ENCODE results near the gene ZKSCAN8.
"Not testable (repeated sequence)": the region's sequence is repeated elsewhere in the genome, so short reads cannot be mapped to it uniquely, and the experiment has no call there.

The ZKSCAN8 gene

GRCh38 chr6:28141500-28142329, at the start of gene ZKSCAN8:
TSS of gene ZKSCAN8 (plus strand) at chr6:28141883. CDS start at chr6:28148408, 6,525 bp downstream.
- no peaks in the 10 kb centered on the region for H3K9me3 ChIP-seq
- DNase-seq (ENCODE audit: low spot score in 2 of 2), result peak; percentile 93 to 96
- peaks cover 15% of the 10 kb centered on the region for H3K36me3 ChIP-seq (replicated peaks)
- peaks cover 12% of the 10 kb centered on the region for H3K4me1 ChIP-seq
- H3K4me3 ChIP-seq, result peak within 1 kb of the TSS; percentile 83
- no peaks in the 10 kb centered on the region for H3K27me3 ChIP-seq (ENCODE audit: low read depth)
- in situ Hi-C loops (cut with MboI; ENCODE audit: low sequenced_read_pairs), result loop anchor here (25.0 kb wide), 1 partner anchor 121 kb away; the partner anchor contains the start of genes NKAPL, ZKSCAN4 and ZSCAN26

- H3K36me3 ChIP-seq (replicated peaks); H3K4me1 ChIP-seq; H3K4me3 ChIP-seq; H3K9me3 ChIP-seq; in situ Hi-C loops (cut with MboI; ENCODE audit: low sequenced_read_pairs); DNase-seq (ENCODE audit: low spot score in 2 of 2); H3K27me3 ChIP-seq (ENCODE audit: low read depth): not testable (repeated sequence)
These were observed 39.5 kb upstream of the ZKSCAN8 start for GRCh38 chr6:28102222-28102621.

DNA sequence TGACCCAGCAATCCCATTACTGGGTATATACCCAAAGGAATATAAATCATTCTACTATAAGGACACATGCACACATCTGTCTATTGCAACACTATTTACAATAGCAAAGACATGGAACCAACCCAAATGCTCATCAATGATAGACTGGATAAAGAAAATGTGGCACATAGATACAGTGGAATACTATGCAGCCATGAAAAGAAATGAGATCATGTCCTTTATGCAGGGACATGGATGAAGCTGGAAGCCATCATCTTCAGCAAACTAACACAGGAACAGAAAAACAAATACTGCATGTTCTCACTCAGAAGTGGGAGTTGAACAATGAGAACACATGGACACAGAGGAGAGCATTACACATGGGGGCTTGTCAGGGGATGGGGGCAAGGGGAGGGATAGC, 39.0 kb upstream of the ZKSCAN8 start:
- H3K4me1 ChIP-seq; H3K36me3 ChIP-seq (replicated peaks); H3K4me3 ChIP-seq; in situ Hi-C loops (cut with MboI; ENCODE audit: low sequenced_read_pairs); H3K27me3 ChIP-seq (ENCODE audit: low read depth); H3K9me3 ChIP-seq; DNase-seq (ENCODE audit: low spot score in 2 of 2): not testable (repeated sequence)

DNA sequence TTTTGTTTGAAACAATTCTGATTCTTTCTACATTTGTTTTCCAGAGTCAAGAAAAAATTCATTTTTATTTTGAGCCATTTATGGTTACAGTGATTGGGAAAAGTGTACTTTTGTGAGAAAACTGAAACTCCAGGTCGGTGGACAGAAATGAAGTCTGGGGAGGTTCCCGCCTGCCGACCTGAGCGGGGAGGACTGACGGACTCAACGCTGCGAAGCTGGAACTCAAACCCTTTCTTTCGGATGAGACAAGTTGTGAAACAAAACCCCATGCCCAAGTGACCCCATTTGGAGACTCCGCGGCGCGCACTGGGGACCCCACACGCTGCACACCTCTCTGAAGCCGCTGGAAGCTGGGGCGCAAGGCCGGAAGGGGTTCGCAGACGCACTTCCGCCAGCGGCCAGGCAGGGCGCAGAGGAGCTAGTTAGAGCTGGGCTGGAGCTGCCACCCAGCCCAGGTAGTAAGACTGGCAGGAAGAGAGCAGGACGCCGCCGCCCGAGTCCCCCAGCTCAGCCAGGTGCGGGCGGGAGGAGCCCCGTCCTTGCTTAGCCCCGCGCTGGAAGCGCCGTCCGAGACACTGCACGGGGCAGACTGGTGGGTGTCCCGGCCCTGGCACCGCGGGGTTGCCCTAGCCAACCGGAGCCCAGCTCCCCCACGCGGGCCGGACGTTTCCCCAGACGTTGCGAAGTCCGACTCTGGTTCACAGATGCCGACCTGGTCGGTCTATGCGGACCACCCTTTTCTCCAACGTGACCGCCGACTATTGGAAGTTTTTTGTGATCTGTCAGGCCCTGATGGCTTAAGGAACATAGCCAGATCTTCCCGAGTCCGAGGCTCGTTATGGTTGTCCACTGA, 37.1 kb upstream of the ZKSCAN8 start:
- Histone ChIP-seq H3K27me3 (ENCODE audit: low read depth) (no peaks in the 10 kb centered on the region), H3K36me3 (replicated peaks) (no peaks in the 10 kb centered on the region), H3K9me3 (no peaks in the 10 kb centered on the region), H3K4me3 (no peak overlapping the region), H3K4me1 (no peaks in the 10 kb centered on the region)
- DNase-seq (ENCODE audit: low spot score in 2 of 2), result peak in 1 of 2 experiments; percentile 12
- in situ Hi-C loops (cut with MboI; ENCODE audit: low sequenced_read_pairs), result no loop called here

- H3K9me3 ChIP-seq, result no peaks in the 10 kb centered on the region
- no peaks in the 10 kb centered on the region for H3K27me3 ChIP-seq (ENCODE audit: low read depth)
- no peaks in the 10 kb centered on the region for H3K4me1 ChIP-seq
- in situ Hi-C loops (cut with MboI; ENCODE audit: low sequenced_read_pairs), result no loop called here
- DNase-seq (ENCODE audit: low spot score in 2 of 2), result no peak
- no peak overlapping the region for H3K4me3 ChIP-seq
- no peaks in the 10 kb centered on the region for H3K36me3 ChIP-seq (replicated peaks)
These were observed 36.4 kb upstream of the ZKSCAN8 start for GRCh38 chr6:28105245-28105639.

DNA sequence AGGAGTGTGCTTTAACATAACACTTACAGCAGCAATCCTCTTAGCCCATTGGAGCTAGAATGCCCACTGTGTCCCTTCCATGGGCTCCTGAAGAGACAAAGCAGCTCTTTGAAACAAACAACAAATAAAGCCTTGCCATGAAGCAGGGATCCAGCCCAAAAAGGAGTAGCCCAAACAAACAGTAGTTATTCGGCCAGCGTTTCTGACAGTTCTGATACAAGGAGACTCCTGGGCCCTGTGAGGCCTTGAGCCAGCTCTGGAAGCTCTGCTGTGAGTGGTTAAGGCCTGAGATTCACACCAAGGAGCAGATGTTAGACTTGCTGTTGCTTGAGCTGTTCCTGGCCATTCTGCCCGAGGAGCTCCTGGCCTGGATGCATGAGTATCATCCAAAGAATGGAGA, 34.2 kb upstream of the ZKSCAN8 start:
- no peak overlapping the region for H3K4me3 ChIP-seq
- H3K36me3 ChIP-seq (replicated peaks), result no peaks in the 10 kb centered on the region
- no peaks in the 10 kb centered on the region for H3K9me3 ChIP-seq
- no peaks in the 10 kb centered on the region for H3K27me3 ChIP-seq (ENCODE audit: low read depth)
- DNase-seq (ENCODE audit: low spot score in 2 of 2), result no peak
- in situ Hi-C loops (cut with MboI; ENCODE audit: low sequenced_read_pairs), result no loop called here
- H3K4me1 ChIP-seq, result no peaks in the 10 kb centered on the region

- no peak for DNase-seq (ENCODE audit: low spot score in 2 of 2)
- H3K9me3 ChIP-seq, result no peaks in the 10 kb centered on the region
- H3K27me3 ChIP-seq (ENCODE audit: low read depth), result no peaks in the 10 kb centered on the region
- no peaks in the 10 kb centered on the region for H3K4me1 ChIP-seq
- peaks cover 6% of the 10 kb centered on the region for H3K36me3 ChIP-seq (replicated peaks)
- in situ Hi-C loops (cut with MboI; ENCODE audit: low sequenced_read_pairs), result no loop called here
- no peak overlapping the region for H3K4me3 ChIP-seq
These were observed 29.7 kb upstream of the ZKSCAN8 start for GRCh38 chr6:28111964-28112363.

DNA sequence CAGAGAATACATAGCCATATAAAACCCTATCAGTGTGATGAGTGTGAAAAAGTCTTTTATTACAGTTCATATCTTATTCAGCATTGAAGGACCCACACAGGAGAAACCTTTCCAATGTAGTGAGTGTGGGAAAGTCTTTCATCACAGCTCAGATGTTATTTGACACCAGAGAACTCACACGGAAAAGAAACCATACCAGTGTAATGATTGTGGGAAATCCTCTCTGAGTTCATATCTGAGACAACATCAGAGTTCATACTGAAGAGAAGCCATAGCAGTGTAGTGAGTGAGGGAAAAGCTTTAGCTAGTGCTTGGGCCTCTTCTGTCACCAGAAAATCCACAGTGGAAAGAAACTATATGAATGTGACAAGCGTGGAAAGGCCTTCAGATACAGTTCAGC, 25.9 kb upstream of the ZKSCAN8 start:
- Histone ChIP-seq H3K9me3 (no peaks in the 10 kb centered on the region), H3K36me3 (replicated peaks) (peaks cover 30% of the 10 kb centered on the region), H3K4me1 (no peaks in the 10 kb centered on the region), H3K4me3 (no peak overlapping the region), H3K27me3 (ENCODE audit: low read depth) (no peaks in the 10 kb centered on the region)
- in situ Hi-C loops (cut with MboI; ENCODE audit: low sequenced_read_pairs), result no loop called here
- DNase-seq (ENCODE audit: low spot score in 2 of 2), result no peak

- H3K27me3 ChIP-seq (ENCODE audit: low read depth), result no peaks in the 10 kb centered on the region
- peaks cover 30% of the 10 kb centered on the region for H3K36me3 ChIP-seq (replicated peaks)
- no peak overlapping the region for H3K4me3 ChIP-seq
- no peak for DNase-seq (ENCODE audit: low spot score in 2 of 2)
- no peaks in the 10 kb centered on the region for H3K9me3 ChIP-seq
- H3K4me1 ChIP-seq, result no peaks in the 10 kb centered on the region
- in situ Hi-C loops (cut with MboI; ENCODE audit: low sequenced_read_pairs), result no loop called here
These were observed 24.2 kb upstream of the ZKSCAN8 start for GRCh38 chr6:28117386-28118050.

DNA sequence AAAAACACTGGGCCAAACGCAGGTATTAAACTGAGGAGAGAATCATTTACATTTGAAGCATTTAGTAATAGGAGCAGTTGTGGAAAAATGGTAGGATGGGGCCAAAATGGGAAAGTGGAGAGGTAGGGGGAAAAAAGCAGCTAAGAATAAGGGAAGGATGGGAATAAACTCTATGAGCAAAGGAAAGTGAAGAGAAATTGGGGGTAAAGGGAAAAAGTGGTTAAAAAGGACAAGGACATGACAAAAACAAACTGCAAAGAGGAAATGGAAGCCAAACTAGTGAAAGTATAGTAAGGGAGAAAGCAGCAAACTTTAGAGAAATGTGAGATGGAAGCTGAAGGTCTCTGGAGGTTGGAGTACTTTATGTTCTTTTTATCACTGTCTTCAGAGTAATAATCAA, 23.5 kb upstream of the ZKSCAN8 start:
- no peaks in the 10 kb centered on the region for H3K4me1 ChIP-seq
- H3K27me3 ChIP-seq (ENCODE audit: low read depth), result no peaks in the 10 kb centered on the region
- no peak overlapping the region for H3K4me3 ChIP-seq
- peaks cover 30% of the 10 kb centered on the region for H3K36me3 ChIP-seq (replicated peaks)
- DNase-seq (ENCODE audit: low spot score in 2 of 2), result no peak
- in situ Hi-C loops (cut with MboI; ENCODE audit: low sequenced_read_pairs), result no loop called here
- H3K9me3 ChIP-seq, result no peaks in the 10 kb centered on the region

DNA sequence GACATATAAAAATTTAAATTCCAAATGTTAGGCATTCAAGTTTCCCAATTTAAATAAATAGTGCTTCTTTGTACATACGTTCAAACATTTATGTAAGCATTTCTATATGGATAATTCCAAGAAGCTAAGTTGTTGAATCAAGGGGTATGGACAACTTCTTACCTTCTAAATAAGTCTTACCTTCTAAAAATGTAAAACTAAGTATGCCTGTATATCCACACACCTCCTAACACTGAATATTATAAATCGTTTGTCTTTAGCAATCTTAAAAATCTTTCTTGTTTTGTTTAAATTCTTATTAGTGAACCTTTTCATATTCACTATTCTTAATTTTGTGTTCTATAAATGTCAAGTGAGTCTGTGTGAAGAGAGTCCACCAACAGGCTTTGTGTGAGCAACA, 19.8 kb upstream of the ZKSCAN8 start:
- DNase-seq (ENCODE audit: low spot score in 2 of 2), result no peak
- in situ Hi-C loops (cut with MboI; ENCODE audit: low sequenced_read_pairs), result no loop called here
- Histone ChIP-seq H3K27me3 (ENCODE audit: low read depth) (no peaks in the 10 kb centered on the region), H3K36me3 (replicated peaks) (peaks cover 24% of the 10 kb centered on the region), H3K9me3 (no peaks in the 10 kb centered on the region), H3K4me3 (no peak overlapping the region), H3K4me1 (peaks cover 11% of the 10 kb centered on the region)

DNA sequence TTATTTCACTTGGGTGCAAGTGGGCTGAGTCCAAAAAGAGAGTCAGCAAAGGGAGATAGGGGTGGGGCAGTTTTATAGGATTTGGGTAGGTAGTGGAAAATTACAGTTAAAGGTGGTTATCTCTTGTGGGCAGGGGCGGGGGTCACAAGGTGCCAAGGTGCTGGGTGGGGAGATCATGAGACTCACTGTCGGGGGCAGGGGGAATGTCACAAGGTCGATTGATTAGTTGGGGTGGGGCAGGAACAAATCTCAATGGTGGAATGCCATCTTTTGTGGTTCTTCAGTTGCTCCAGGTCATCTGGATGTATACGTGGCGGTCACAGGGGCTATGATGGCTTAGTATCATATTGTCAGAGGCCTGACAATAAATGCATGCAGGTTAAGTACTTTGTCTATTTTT, 19.4 kb upstream of the ZKSCAN8 start:
- DNase-seq (ENCODE audit: low spot score in 2 of 2); H3K9me3 ChIP-seq; H3K4me3 ChIP-seq; H3K27me3 ChIP-seq (ENCODE audit: low read depth); in situ Hi-C loops (cut with MboI; ENCODE audit: low sequenced_read_pairs): not testable (repeated sequence)
- Histone ChIP-seq H3K36me3 (replicated peaks) (peaks cover 26% of the 10 kb centered on the region), H3K4me1 (peaks cover 11% of the 10 kb centered on the region)

- in situ Hi-C loops (cut with MboI; ENCODE audit: low sequenced_read_pairs), result no loop called here
- Histone ChIP-seq H3K27me3 (ENCODE audit: low read depth) (no peaks in the 10 kb centered on the region), H3K9me3 (no peaks in the 10 kb centered on the region), H3K36me3 (replicated peaks) (peaks cover 29% of the 10 kb centered on the region), H3K4me1 (peaks cover 11% of the 10 kb centered on the region), H3K4me3 (peak within 1 kb of the TSS; percentile 66)
- DNase-seq (ENCODE audit: low spot score in 2 of 2), result peak; percentile 74 to 86
These were observed 17.2 kb upstream of the ZKSCAN8 start, which contains the start of gene ZSCAN16 for GRCh38 chr6:28124350-28124970. TSS of gene ZSCAN16 (plus strand) at chr6:28124609. CDS start at chr6:28125444, 835 bp downstream.
